HG02610 (cell line): Measurements from ENCODE around the gene CCDC107.
A peak's percentile ranks its signal among the peaks of the same experiment; 100 is the strongest.

ENCODE experiments used
- ATAC-seq: cut with Tn5 transposase; IDR thresholded peaks from one replicate; pipeline ENCODE4 v1.9.1; 2021; ENCODE audit warnings: mild to moderate bottlenecking, moderate library complexity; ENCODE audit not compliant: unreplicated experiment

The CCDC107 gene

GRCh38 chr9:35682051-35682450 lies 24.0 kb downstream of the CCDC107 start:
- ATAC-seq, result no peak

- no peak for ATAC-seq
These were observed 24.6 kb downstream of the CCDC107 start for GRCh38 chr9:35682520-35683315.

GRCh38 chr9:35683323-35683722 lies 25.2 kb downstream of the CCDC107 start:
- ATAC-seq, result no peak

- ATAC-seq, result no peak
These were observed 26.8 kb downstream of the CCDC107 start for GRCh38 chr9:35684921-35685320.

- no peak for ATAC-seq
These were observed 27.4 kb downstream of the CCDC107 start for GRCh38 chr9:35685506-35685905.

GRCh38 chr9:35686222-35687203 lies 28.4 kb downstream of the CCDC107 start:
- ATAC-seq, result no peak

GRCh38 chr9:35687306-35687705 lies 29.2 kb downstream of the CCDC107 start:
- ATAC-seq, result no peak

- no peak for ATAC-seq
These were observed 30.0 kb downstream of the CCDC107 start for GRCh38 chr9:35687972-35688557.

- no peak for ATAC-seq
These were observed 30.8 kb downstream of the CCDC107 start for GRCh38 chr9:35688558-35689541.

- no peak for ATAC-seq
These were observed 31.6 kb downstream of the CCDC107 start, which contains the start of gene TPM2 for GRCh38 chr9:35689542-35690293. TPM2 (minus strand) TSS chr9:35689925; CDS start chr9:35689817, 108 bp downstream.

- no peak for ATAC-seq
These were observed 32.2 kb downstream of the CCDC107 start for GRCh38 chr9:35690294-35690613.

GRCh38 chr9:35690614-35691333 lies 32.7 kb downstream of the CCDC107 start:
- no peak for ATAC-seq

- ATAC-seq, result no peak
These were observed 33.2 kb downstream of the CCDC107 start for GRCh38 chr9:35691334-35691650.

- ATAC-seq, result no peak
These were observed 33.7 kb downstream of the CCDC107 start for GRCh38 chr9:35691757-35692301.

- no peak for ATAC-seq
These were observed 37.9 kb downstream of the CCDC107 start for GRCh38 chr9:35695943-35696401.

GRCh38 chr9:35696520-35697215 lies 38.6 kb downstream of the CCDC107 start:
- peak; percentile 79 for ATAC-seq

- no peak for ATAC-seq
These were observed 39.4 kb downstream of the CCDC107 start for GRCh38 chr9:35697486-35697885.

- no peak for ATAC-seq
These were observed 40.1 kb downstream of the CCDC107 start for GRCh38 chr9:35698231-35698630.
